Stimulated activated CD4-positive, alpha-beta T cell treated with anti-CD3 and anti-CD28 coated beads, Interleukin-1b, Interleukin-23, amount 100 ng/mL, for 1 hour (primary cell): Measurements from ENCODE around the gene CAMKV.

Experiments
- DNase-seq, 2 donors: peaks; one replicate each; pipeline ENCODE4 v3.0.0-alpha.2; 2020; ENCODE audit warnings: low read depth in 2 of 2

Gene CAMKV

GRCh38 chr3:49896345-49896744, 26.6 kb upstream of the CAMKV start:
- no peak for DNase-seq

DNA sequence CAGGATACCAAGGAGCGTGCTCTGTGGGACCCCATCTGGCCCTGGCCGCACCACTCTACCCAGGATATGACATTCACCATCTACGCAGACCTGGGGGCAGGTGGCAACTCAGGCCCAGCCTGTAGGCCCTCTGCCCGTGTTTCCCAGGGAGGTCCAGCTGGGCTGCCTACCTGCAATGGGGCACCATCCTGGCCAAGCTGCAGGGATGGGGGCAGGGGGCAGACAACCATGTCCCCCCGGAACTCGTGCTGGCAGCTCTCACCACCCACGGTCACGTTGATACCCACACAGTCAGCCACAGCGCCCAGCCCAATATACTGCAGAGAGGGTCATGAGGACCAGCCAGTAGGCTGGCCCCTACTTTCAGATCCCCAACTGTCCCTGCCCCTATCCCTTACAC, 26.1 kb upstream of the CAMKV start:
- DNase-seq = no peak

- no peak for DNase-seq
Measured at GRCh38 chr3:49889296-49889695, 19.6 kb upstream of the CAMKV start.

- no peak for DNase-seq
Measured at GRCh38 chr3:49886922-49887265, 17.2 kb upstream of the CAMKV start.

GRCh38 chr3:49883998-49884397, 14.3 kb upstream of the CAMKV start:
- no peak for DNase-seq

DNA sequence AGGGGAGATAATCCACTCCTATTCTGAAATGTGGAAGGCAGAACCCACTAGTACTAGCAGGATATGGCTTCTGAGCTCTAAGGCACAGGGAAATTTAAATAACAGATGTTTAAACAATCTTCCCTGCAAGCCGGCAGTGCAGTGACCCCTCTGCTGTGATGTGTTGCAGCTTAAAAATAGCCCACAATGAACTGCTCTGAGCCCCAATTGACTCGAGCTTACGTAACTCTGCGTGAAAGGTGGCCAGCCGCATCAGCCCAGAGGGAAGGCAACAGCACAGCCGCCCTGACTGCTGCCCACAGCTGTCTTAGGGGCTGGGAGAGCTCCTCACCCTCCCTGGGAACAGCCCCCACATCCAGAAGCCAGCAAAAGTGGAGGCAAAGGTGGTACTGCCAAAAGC, 12.5 kb upstream of the CAMKV start:
- DNase-seq = no peak

- no peak for DNase-seq
Measured at GRCh38 chr3:49880581-49881315, 11.0 kb upstream of the CAMKV start.

- no peak for DNase-seq
Measured at GRCh38 chr3:49879721-49880120, 10.0 kb upstream of the CAMKV start.

DNA sequence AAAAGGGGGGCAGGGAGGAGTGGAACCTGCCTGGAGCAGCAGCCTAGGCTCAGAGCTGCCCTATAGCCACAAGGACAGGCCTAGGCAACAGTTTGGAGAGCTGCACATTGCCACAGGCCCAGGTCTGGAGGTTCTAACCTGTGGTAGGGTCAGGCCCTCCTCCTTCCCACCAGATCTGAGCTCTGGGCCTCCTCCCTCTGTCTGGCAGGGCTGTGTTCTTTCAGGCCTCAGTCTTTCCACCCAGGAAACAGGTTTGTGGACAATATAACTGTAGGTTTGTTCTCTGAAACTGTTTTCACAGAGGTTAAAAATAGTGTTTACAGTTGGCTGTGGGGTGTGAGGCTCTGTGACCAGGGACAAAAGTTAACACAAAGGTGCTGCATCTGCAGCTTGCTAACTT, 9.0 kb upstream of the CAMKV start:
- DNase-seq = no peak

DNA sequence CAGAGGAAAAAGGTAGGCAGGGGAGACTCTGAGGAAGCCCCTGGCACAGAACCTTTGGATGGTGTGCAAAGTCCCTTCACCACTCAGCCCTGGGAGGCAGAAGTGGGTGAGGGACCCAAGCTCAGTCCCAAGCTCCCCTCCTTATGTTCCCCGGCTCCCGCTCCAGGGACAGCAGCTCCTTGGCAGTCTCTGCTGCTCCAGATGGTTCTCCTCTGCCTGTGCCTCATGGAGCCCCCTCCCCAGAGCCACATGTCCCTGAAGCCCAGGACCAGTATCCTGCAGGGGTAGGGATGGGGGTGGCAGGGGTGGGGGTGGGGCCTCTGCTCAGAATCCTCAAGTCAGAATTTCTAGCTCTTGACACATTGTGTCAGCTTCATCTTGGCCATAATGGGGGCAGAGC, 8.0 kb upstream of the CAMKV start:
- DNase-seq = no peak

- DNase-seq = no peak
Measured at GRCh38 chr3:49876567-49876966, 6.9 kb upstream of the CAMKV start.

DNA sequence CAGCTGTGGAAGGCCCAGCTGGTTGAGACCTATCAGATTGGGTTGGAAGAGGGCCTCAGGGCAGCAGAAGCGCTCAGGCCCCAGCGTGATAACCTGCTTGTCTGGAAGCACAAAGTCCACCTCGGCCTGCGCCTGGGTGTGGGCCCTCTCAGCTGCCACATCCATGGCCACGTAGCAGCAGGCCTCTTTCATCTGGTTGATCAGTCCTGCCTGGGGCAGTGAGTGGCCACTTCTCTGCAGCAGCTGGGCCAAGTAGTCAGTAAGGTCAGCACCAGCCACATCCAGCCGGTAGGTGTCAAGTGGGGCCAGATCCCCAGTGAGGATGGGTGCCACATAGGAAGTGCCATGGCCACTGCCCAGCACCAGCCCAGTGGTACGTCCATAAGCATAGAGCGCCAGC, 3.9 kb upstream of the CAMKV start:
- no peak for DNase-seq

GRCh38 chr3:49872801-49873281, 3.1 kb upstream of the CAMKV start:
- DNase-seq = no peak

- DNase-seq = no peak
Measured at GRCh38 chr3:49871531-49872153, 1.9 kb upstream of the CAMKV start.

GRCh38 chr3:49868862-49869466, 742 bp downstream of the CAMKV start:
- DNase-seq = no peak

- no peak for DNase-seq
Measured at GRCh38 chr3:49867871-49868321, 1.8 kb downstream of the CAMKV start.

GRCh38 chr3:49867400-49867799, 2.3 kb downstream of the CAMKV start:
- DNase-seq = no peak

DNA sequence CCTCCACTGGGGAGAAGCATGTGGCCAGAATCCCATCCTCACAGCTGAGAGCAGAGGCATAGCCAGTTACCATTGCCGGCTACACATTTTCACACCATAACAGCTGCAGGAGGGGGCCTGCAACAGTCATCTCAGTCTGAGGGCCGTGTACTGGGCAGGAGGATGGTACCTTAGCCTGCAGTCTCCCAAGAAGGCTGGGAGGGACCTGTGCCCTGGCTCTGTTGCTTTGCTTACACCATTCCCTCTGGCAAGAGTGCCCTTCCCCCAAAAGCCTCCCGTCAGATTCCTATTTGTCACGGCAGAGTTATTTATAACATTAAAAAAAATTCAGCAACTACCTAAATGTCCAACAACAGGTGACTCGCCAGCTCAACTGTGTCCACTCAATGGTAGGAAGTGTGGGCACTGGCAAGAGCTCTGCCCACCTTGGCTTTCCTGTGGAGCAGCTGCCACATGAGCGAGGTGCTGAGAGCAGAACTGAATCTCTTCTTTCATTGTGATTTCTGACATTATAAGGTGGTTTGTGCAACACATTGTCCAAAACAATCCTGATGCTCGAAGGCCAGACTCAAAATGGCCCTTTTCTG, 4.4 kb downstream of the CAMKV start:
- DNase-seq = no peak

DNA sequence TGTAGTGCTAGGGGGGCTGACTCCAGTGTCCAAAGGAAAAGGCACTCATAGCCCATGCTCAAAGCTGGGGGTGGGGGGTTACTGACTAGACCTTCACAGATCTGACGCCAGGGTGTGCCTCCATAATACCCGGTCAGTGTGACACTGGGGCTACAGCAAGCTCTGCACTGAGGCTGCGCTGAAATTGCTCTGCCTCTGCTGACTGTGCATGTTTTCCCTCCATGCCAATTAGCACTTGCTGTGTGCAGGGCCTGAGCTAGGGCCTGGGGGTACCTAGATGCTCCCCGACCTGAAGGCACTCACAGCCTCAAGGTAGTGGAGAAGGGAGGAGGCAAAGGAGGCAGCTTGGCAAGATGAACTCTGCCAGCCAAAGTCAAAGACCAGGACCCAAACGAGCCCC, 5.2 kb downstream of the CAMKV start:
- no peak for DNase-seq

- no peak for DNase-seq
Measured at GRCh38 chr3:49859576-49860305, 10.0 kb downstream of the CAMKV start.

DNA sequence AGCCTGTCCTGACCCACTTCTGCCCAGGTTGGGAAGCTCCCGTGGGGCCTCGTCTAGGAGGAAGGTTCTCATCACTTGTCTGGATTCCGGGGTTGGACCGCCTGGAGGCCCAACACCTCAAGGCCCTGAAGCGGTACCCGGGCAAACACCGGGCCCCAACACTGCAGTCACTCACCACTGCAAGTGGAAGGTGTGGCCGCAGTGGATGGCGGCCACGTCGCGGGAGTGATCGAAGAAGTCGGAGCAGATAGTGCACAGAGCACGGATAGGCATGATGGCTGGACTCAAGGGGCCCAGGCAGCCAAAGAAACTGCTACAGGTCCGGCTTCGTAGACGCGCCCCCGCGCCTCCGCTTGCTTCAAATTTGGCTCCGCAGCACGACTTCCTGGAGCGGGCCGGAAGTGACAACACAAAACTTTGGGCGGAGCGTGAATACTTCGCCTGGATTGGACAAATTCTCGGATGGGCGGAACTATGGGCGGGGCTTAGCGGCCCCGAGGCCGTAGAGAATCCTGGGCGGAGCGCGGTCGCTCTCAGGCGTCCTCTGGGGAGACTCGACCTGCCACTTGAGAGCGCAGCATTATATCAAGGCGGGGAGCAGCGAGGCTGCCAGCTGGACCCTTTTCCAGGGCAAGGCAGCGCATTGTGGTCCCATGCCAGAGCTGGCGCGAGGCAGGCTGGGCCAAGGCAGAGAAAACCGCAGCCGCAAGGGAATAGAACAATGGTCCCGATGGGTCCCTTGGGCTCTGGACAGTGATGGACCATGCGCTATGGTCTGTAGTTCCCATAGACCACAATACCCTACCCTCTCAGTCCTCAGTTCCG, 13.3 kb downstream of the CAMKV start, which contains the start of gene TRAIP:
TSS of gene TRAIP (minus strand) at position 384 of the 825 bp plus-strand sequence. CDS start at position 273, 111 bp downstream.
- DNase-seq = peak; percentile 85 to 93
